OCI-LY3 (cell line): ENCODE results near the gene SEC62.

Source experiments
- H2AFZ ChIP-seq: fragments of 200-600, 300-600 bp; shearing (Covaris generic); 2 replicates; pipeline ENCODE4 v1.6.0; 2014; ENCODE audit warnings: antibody characterized with exemption, low read depth, low read length
- H3K27ac ChIP-seq: fragments of 200-600, 300-600 bp; sonication (generic); 2 replicates; pipeline ENCODE4 v1.5.1; 2014; ENCODE audit warnings: mild to moderate bottlenecking, low read length, moderate library complexity, mixed read lengths
- H3K27me3 ChIP-seq: fragments of 200-600, 300-600 bp; sonication (generic); 2 replicates; pipeline ENCODE4 v1.6.1; 2014; ENCODE audit warnings: low read depth, low read length, mixed read lengths
- H3K36me3 ChIP-seq: fragments of 200-600, 300-600 bp; sonication (generic); replicated peaks from 2 replicates; pipeline ENCODE3; 2014; ENCODE audit warnings: low read depth, low read length, mixed read lengths
- H3K4me1 ChIP-seq: fragments of 300-600, 200-600 bp; sonication (generic); 2 replicates; pipeline ENCODE4 v1.6.1; 2014; ENCODE audit warnings: low read length, mixed read lengths
- H3K4me2 ChIP-seq: fragments of 200-600, 300-600 bp; sonication (generic); 2 replicates; pipeline ENCODE4 v1.6.1; 2014; ENCODE audit warnings: low read length, mixed read lengths
- H3K4me3 ChIP-seq: fragments of 300-600, 200-600 bp; sonication (generic); 2 replicates; pipeline ENCODE4 v1.5.1; 2014; ENCODE audit warnings: antibody characterized with exemption, mild to moderate bottlenecking, low read length, moderate library complexity
- H3K79me2 ChIP-seq: fragments of 300-600, 200-600 bp; shearing (Covaris generic); 2 replicates; pipeline ENCODE4 v1.6.1; 2014; ENCODE audit warnings: mild to moderate bottlenecking, low read length, mixed read lengths
- H3K9ac ChIP-seq: fragments of 300-600, 200-600 bp; shearing (Covaris generic); 2 replicates; pipeline ENCODE4 v1.6.0; 2014; ENCODE audit warnings: mild to moderate bottlenecking, low read length, moderate library complexity
- H3K9me3 ChIP-seq: fragments of 200-600, 300-600 bp; shearing (Covaris generic); 2 replicates; pipeline ENCODE4 v1.6.1; 2014; ENCODE audit warnings: low read length, mixed read lengths; ENCODE audit not compliant: insufficient read depth
- H4K20me1 ChIP-seq: fragments of 200-600, 300-600 bp; sonication (generic); 2 replicates; pipeline ENCODE4 v1.6.1; 2016; ENCODE audit warnings: low read length, mixed read lengths; ENCODE audit not compliant: insufficient read depth
- EZH2phosphoT487 ChIP-seq: fragments of 200-600 bp; shearing (Covaris generic); IDR thresholded peaks from 2 replicates; pipeline ENCODE4 v1.6.1; 2018; ENCODE audit warnings: antibody characterized with exemption, mixed run types, low read depth
- TF ChIP-seq, protein P1 (sequence below): fragments of 200-600, 300-600 bp; sonication (generic); IDR thresholded peaks from 2 replicates; pipeline ENCODE4 v1.5.1; 2014; ENCODE audit warnings: antibody characterized with exemption, low read length, low read depth

SEC62 gene

DNA sequence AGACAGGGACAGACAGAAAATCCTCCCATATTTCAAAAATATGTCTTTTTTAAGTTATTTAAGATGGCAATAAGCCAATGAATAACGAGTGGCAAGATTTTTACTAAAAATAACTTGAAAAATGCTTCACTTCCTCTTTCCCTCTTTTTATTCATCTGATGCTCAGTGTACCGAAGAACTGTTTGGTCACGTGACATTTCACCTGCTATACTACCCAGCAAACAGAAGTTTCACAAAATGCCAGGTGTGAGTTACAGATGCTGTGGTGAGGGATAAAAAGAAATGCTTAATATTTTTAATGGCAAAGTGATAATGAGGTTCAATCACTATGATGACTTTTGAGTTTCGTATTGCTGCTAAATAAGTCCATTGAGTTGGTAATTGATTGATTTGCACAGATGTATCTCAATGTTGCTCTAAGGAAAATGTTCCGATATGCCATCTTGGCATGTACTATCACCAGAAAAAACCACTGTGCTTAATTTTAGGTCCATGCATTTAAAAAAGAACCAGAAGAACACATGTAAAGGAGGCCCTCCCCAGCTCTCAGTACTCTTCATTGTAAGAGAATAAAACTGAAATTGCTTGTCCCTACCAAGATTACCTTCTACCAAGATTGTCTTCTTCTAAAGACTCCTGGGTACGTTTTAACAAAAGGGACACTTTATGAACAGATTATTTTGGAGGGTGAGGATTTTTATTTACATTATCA, 26.0 kb upstream of the SEC62 start:
- Histone ChIP-seq H3K27ac (peak overlapping the region; percentile 71), H3K9ac (peak overlapping the region; percentile 32; the same call in 1 of the 2 replicates)

DNA sequence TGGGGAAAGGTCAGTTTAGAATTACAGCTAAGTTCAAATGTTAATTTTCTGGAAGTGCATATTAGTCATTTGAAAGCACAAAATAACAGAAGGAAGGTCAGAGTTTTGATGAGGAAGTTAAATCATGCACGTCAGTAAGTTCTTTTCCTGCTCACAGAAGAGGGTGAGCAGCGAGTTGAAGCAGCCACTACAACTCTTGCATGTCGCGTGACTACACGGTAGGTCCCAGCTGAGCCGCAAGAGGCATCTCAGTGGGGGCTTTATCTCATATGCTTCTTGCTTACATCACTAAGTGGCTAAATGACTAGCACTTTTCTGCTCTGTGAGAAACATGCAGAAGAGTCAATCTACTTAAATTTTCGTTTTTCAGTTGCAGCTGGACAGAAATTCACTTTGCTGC, 21.3 kb upstream of the SEC62 start:
- Histone ChIP-seq H3K27me3 (peaks cover 60% of the 10 kb centered on the region), H3K4me2 (peak overlapping the region; percentile 60), H3K79me2 (no peaks in the 10 kb centered on the region), H3K36me3 (no peaks in the 10 kb centered on the region), H3K4me3 (peak overlapping the region; percentile 35), H2AFZ (no peak overlapping the region), H4K20me1 (no peaks in the 10 kb centered on the region), H3K9ac (no peak overlapping the region), H3K4me1 (peaks cover 49% of the 10 kb centered on the region), H3K27ac (peak overlapping the region; percentile 47), H3K9me3 (peaks cover 7% of the 10 kb centered on the region; the same call in 1 of the 2 replicates)
- TF ChIP-seq, protein P1, sequence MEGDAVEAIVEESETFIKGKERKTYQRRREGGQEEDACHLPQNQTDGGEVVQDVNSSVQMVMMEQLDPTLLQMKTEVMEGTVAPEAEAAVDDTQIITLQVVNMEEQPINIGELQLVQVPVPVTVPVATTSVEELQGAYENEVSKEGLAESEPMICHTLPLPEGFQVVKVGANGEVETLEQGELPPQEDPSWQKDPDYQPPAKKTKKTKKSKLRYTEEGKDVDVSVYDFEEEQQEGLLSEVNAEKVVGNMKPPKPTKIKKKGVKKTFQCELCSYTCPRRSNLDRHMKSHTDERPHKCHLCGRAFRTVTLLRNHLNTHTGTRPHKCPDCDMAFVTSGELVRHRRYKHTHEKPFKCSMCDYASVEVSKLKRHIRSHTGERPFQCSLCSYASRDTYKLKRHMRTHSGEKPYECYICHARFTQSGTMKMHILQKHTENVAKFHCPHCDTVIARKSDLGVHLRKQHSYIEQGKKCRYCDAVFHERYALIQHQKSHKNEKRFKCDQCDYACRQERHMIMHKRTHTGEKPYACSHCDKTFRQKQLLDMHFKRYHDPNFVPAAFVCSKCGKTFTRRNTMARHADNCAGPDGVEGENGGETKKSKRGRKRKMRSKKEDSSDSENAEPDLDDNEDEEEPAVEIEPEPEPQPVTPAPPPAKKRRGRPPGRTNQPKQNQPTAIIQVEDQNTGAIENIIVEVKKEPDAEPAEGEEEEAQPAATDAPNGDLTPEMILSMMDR: no peak
- no peak for TF ChIP-seq EZH2phosphoT487

More for the DNA sequence above, 26.0 kb upstream of the SEC62 start:
- no peak for TF ChIP-seq EZH2phosphoT487
- TF ChIP-seq, protein P1: no peak
- Histone ChIP-seq H3K4me3 (peak overlapping the region; percentile 58), H4K20me1 (no peaks in the 10 kb centered on the region), H3K27me3 (peaks cover 43% of the 10 kb centered on the region), H3K79me2 (no peaks in the 10 kb centered on the region), H3K9me3 (peaks cover 7% of the 10 kb centered on the region; the same call in 1 of the 2 replicates), H2AFZ (no peak overlapping the region; the same call in 1 of the 2 replicates), H3K4me2 (peak overlapping the region; percentile 79), H3K36me3 (no peaks in the 10 kb centered on the region), H3K4me1 (peaks cover 45% of the 10 kb centered on the region)

DNA sequence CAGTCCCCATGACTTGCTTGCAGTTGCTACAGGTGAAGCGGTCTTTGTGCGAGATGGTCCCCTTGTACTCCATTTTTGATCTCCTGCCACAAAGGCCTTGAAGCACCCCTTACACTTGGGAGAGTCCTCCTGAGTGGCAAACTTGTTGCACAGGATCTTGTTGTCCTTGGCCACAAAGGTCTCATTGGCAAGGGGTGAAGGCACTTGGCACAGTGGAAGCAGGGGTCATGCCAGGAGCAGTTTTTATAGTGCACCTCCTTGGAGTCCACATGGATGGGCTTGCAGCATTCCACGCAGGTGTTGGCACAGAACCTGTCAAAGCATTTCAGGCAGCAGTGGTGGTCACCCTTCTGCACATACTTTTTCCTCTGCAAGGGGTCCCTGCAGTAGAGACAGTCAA, 20.3 kb upstream of the SEC62 start:
- Histone ChIP-seq H3K27me3 (peaks cover 60% of the 10 kb centered on the region), H3K9me3 (peaks cover 7% of the 10 kb centered on the region; the same call in 1 of the 2 replicates), H3K4me1 (peaks cover 44% of the 10 kb centered on the region), H2AFZ (no peak overlapping the region), H3K79me2 (no peaks in the 10 kb centered on the region), H3K4me3 (no peak overlapping the region), H3K36me3 (no peaks in the 10 kb centered on the region), H4K20me1 (no peaks in the 10 kb centered on the region), H3K4me2 (no peak overlapping the region), H3K9ac (no peak overlapping the region), H3K27ac (no peak overlapping the region)
- TF ChIP-seq EZH2phosphoT487: no peak
- TF ChIP-seq, protein P1: no peak

DNA sequence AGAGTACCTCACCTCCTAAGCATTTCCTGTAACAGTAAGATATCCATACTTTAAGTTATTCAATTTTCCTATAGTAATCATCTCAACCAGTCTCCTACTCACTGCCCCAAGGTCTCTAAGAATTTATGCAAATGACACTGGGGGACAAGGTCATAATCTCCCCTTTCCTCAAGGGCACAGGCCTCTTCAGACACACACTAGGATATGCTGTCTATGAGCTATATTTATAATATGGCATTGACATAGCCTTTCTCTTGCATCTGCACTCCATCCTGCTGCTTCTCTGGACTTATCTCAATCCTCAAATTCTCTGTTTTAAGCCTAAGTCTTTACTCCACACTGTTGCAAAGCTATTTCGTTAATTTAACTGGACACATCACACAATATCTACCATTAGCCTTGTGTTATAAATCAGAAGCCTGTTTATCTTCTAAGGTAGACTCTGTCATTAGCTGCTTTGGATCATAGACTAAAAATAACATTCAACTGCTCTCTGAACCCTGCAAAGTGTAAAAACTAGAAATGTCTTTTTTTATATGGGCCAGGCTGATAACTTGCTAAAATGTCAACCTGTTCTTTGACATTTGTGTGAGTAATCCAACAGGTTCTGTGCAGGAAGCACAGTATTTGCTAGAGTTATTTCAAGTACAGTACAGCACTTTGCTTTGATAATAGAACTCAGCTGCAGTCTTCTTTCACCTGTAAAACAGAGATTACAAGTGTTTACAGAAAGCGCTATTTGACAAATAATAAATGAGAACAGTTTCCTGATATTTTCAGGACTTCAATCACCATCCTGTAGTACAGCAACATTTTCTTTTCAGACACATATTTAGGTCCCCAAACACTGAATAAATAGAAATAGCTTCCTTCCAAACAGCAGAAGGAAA, 17.8 kb upstream of the SEC62 start:
- H3K4me3 ChIP-seq: no peak overlapping the region
- peaks cover 3% of the 10 kb centered on the region for H3K36me3 ChIP-seq
- no peak overlapping the region for H3K4me2 ChIP-seq
- H3K9me3 ChIP-seq: peaks cover 4% of the 10 kb centered on the region; the same call in 1 of the 2 replicates
- H4K20me1 ChIP-seq: no peaks in the 10 kb centered on the region
- TF ChIP-seq, protein P1: no peak
- no peak for TF ChIP-seq EZH2phosphoT487
- no peak overlapping the region for H2AFZ ChIP-seq
- peaks cover 47% of the 10 kb centered on the region for H3K4me1 ChIP-seq
- no peaks in the 10 kb centered on the region for H3K79me2 ChIP-seq
- H3K9ac ChIP-seq: no peak overlapping the region
- peaks cover 48% of the 10 kb centered on the region for H3K27me3 ChIP-seq
- no peak overlapping the region for H3K27ac ChIP-seq
